Testis (tissue), 2 donors: ENCODE measurements around the gene PTPRR.

Experiments used
- CTCF ChIP-seq, 3 experiments: fragments of 450-650 bp in 2 of 3; fragments of 200-600 bp in 1 of 3; sonication (generic) in 1 of 3; IDR thresholded peaks; one replicate each; pipeline ENCODE4 v1.5.1; 2016 to 2019; ENCODE audit warnings: antibody characterized with exemption in 3 of 3, mild to moderate bottlenecking in 2 of 3, moderate library complexity in 1 of 3
- POLR2A ChIP-seq: fragments of 450-650 bp; IDR thresholded peaks from one replicate; pipeline ENCODE4 v1.6.1; 2017; ENCODE audit warnings: antibody characterized with exemption, mild to moderate bottlenecking, moderate library complexity

GRCh38 chr12:70883855-70884254, 36.7 kb downstream of the PTPRR start:
- TF ChIP-seq CTCF (IDR thresholded peaks at IDR 0.05) (no peak), POLR2A (no peak)
